Ecto neural progenitor cell (in vitro differentiated cells): ENCODE results near the gene PSMC2.
"Not testable (repeated sequence)": the region's sequence is repeated elsewhere in the genome, so short reads cannot be mapped to it uniquely, and the experiment has no call there.

ENCODE experiments used
- DNase-seq: peaks from one replicate; pipeline ENCODE4 v3.0.0-alpha.2; 2018; ENCODE audit warnings: low spot score

Gene PSMC2

GRCh38 chr7:103379270-103379975 is 32.0 kb downstream of the PSMC2 start:
- DNase-seq = no peak

GRCh38 chr7:103380395-103381191 is 33.1 kb downstream of the PSMC2 start:
- no peak for DNase-seq

- no peak for DNase-seq
Measured at GRCh38 chr7:103381280-103382031, 34.0 kb downstream of the PSMC2 start.

- DNase-seq = no peak
Measured at GRCh38 chr7:103382032-103382402, 34.6 kb downstream of the PSMC2 start.

GRCh38 chr7:103387242-103387641 is 39.8 kb downstream of the PSMC2 start:
- DNase-seq = no peak

- DNase-seq = no peak
Measured at GRCh38 chr7:103388469-103389140, 41.2 kb downstream of the PSMC2 start.

- DNase-seq = no peak
Measured at GRCh38 chr7:103389263-103389662, 41.8 kb downstream of the PSMC2 start.

- DNase-seq = no peak
Measured at GRCh38 chr7:103391150-103391549, 43.7 kb downstream of the PSMC2 start.

- DNase-seq = no peak
Measured at GRCh38 chr7:103391976-103392375, 44.5 kb downstream of the PSMC2 start.

- no peak for DNase-seq
Measured at GRCh38 chr7:103394566-103394965, 47.1 kb downstream of the PSMC2 start.

GRCh38 chr7:103395071-103395470 is 47.6 kb downstream of the PSMC2 start:
- DNase-seq = no peak

- DNase-seq = no peak
Measured at GRCh38 chr7:103396471-103396870, 49.0 kb downstream of the PSMC2 start.

- DNase-seq = no peak
Measured at GRCh38 chr7:103398483-103399127, 51.2 kb downstream of the PSMC2 start.

GRCh38 chr7:103399687-103400086 is 52.2 kb downstream of the PSMC2 start:
- not testable (repeated sequence) for DNase-seq

GRCh38 chr7:103405789-103406613 is 58.6 kb downstream of the PSMC2 start:
- DNase-seq = not testable (repeated sequence)

- no peak for DNase-seq
Measured at GRCh38 chr7:103412151-103412550, 64.7 kb downstream of the PSMC2 start.

GRCh38 chr7:103413407-103413806 is 66.0 kb downstream of the PSMC2 start:
- no peak for DNase-seq

- no peak for DNase-seq
Measured at GRCh38 chr7:103418241-103418640, 70.8 kb downstream of the PSMC2 start.
